ENCODE results near the gene FHIT.
A peak's percentile ranks its signal among the peaks of the same experiment; 100 is the strongest.

Gene FHIT

GRCh38 chr3:60090548-60090947 lies 1160.7 kb downstream of the FHIT start:
- Histone ChIP-seq H3K27ac (no peak overlapping the region), H3K4me3 (no peak overlapping the region)

- Histone ChIP-seq H3K27ac (no peak overlapping the region), H3K4me3 (no peak overlapping the region)
Observed at GRCh38 chr3:60086811-60087210, 1164.4 kb downstream of the FHIT start.

- Histone ChIP-seq H3K4me3 (no peak overlapping the region), H3K27ac (no peak overlapping the region)
Observed at GRCh38 chr3:60085649-60086048, 1165.6 kb downstream of the FHIT start.

- Histone ChIP-seq H3K27ac (peak overlapping the region in 3 of 21 experiments; percentile 33 to 55 (median 45)), H3K4me3 (no peak overlapping the region)
Observed at GRCh38 chr3:60081381-60082095, 1169.7 kb downstream of the FHIT start.

- Histone ChIP-seq H3K4me3 (no peak overlapping the region), H3K27ac (peak overlapping the region in 4 of 21 experiments; percentile 6 to 55 (median 39))
Observed at GRCh38 chr3:60080648-60081047, 1170.6 kb downstream of the FHIT start.

- H3K27ac ChIP-seq, result peak overlapping the region in 2 of 21 experiments; percentile 18 to 30
- H3K4me3 ChIP-seq, result no peak overlapping the region
Observed at GRCh38 chr3:60079076-60079475, 1172.2 kb downstream of the FHIT start.

- Histone ChIP-seq H3K4me3 (no peak overlapping the region), H3K27ac (no peak overlapping the region)
Observed at GRCh38 chr3:60076331-60076730, 1174.9 kb downstream of the FHIT start.

GRCh38 chr3:60073942-60074341 lies 1177.3 kb downstream of the FHIT start:
- H3K4me3 ChIP-seq, result no peak overlapping the region
- no peak overlapping the region for H3K27ac ChIP-seq

GRCh38 chr3:60073228-60073627 lies 1178.0 kb downstream of the FHIT start:
- no peak overlapping the region for H3K4me3 ChIP-seq

GRCh38 chr3:60070366-60070765 lies 1180.9 kb downstream of the FHIT start:
- Histone ChIP-seq H3K4me3 (no peak overlapping the region), H3K27ac (no peak overlapping the region)

More at GRCh38 chr3:60073228-60073627, 1178.0 kb downstream of the FHIT start:
- H3K27ac ChIP-seq, result no peak overlapping the region

GRCh38 chr3:60065227-60065868 lies 1185.9 kb downstream of the FHIT start:
- no peak overlapping the region for H3K4me3 ChIP-seq
- peak overlapping the region in 4 of 21 experiments; percentile 11 to 66 (median 22) for H3K27ac ChIP-seq

GRCh38 chr3:60064210-60065178 lies 1186.8 kb downstream of the FHIT start:
- Histone ChIP-seq H3K27ac (peak overlapping the region in 3 of 21 experiments; percentile 11 to 66 (median 15)), H3K4me3 (no peak overlapping the region)

GRCh38 chr3:60056404-60056803 lies 1194.8 kb downstream of the FHIT start:
- Histone ChIP-seq H3K4me3 (no peak overlapping the region), H3K27ac (no peak overlapping the region)

GRCh38 chr3:60055765-60056164 lies 1195.5 kb downstream of the FHIT start:
- Histone ChIP-seq H3K4me3 (no peak overlapping the region), H3K27ac (no peak overlapping the region)

GRCh38 chr3:60053526-60054265 lies 1197.6 kb downstream of the FHIT start:
- Histone ChIP-seq H3K27ac (no peak overlapping the region), H3K4me3 (no peak overlapping the region)

GRCh38 chr3:60048447-60048848 lies 1202.8 kb downstream of the FHIT start:
- Histone ChIP-seq H3K27ac (peak overlapping the region in 2 of 21 experiments; percentile 14 to 20), H3K4me3 (no peak overlapping the region)

GRCh38 chr3:60047426-60048200 lies 1203.6 kb downstream of the FHIT start:
- Histone ChIP-seq H3K4me3 (no peak overlapping the region), H3K27ac (peak overlapping the region in 3 of 21 experiments; percentile 14 to 42 (median 20))

GRCh38 chr3:60046210-60046609 lies 1205.0 kb downstream of the FHIT start:
- Histone ChIP-seq H3K27ac (no peak overlapping the region), H3K4me3 (no peak overlapping the region)

GRCh38 chr3:60045686-60046085 lies 1205.6 kb downstream of the FHIT start:
- Histone ChIP-seq H3K27ac (no peak overlapping the region), H3K4me3 (no peak overlapping the region)
